AG04449 (cell line): Measurements from ENCODE around the gene ERBB4.

Experiments used
- CTCF ChIA-PET: fragments of 350-600 bp; formaldehyde crosslinking; extraction: SDS; loops from one replicate; lab custom pipeline; 2021; ENCODE audit warnings: antibody characterized with exemption; lab: Yijun Ruan, JAX
- POLR2A ChIA-PET: fragments of 400-600, 350-600 bp; formaldehyde crosslinking; extraction: SDS; loops from one replicate; lab custom pipeline; 2020; ENCODE audit warnings: antibody characterized with exemption, inconsistent platforms; lab: Yijun Ruan, JAX
- DNase-seq: peaks from one replicate; pipeline ENCODE4 v3.0.0-alpha.2; 2010; ENCODE audit warnings: low read depth, low spot score
- H3K4me3 ChIP-seq: 2 replicates; pipeline ENCODE4 v1.5.1; 2011; ENCODE audit warnings: low read depth, mild to moderate bottlenecking, control low read depth, low read length
- CTCF ChIP-seq: IDR thresholded peaks from one replicate; pipeline ENCODE4 v1.5.1; 2011; ENCODE audit warnings: mild to moderate bottlenecking, moderate library complexity, low read length, control low read depth, inconsistent platforms; ENCODE audit not compliant: insufficient read depth; ENCODE audit errors: missing control alignments

ERBB4 gene

DNA sequence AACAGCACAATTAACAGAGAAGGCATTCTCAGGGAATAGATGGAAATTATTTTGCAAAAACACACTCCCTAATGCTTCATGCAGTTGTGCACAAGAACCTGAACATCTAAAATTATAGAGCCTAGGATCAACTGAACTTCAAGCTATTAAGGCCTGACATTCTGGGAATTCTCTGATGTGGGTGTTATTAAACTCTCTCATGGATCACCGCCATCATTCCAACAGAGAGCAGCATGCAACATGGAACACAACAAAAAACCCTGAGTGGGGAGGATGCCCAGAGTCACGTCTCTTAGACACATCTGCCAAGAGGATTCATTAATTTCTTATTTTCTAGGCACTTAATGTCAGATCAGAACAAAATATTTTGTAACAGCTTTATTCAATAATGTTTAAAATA lies 543.8 kb downstream of the ERBB4 start:
- ChIA-PET POLR2A (no interaction called here), CTCF (no interaction called here)
- no peak overlapping the region for H3K4me3 ChIP-seq
- no peak for DNase-seq
- TF ChIP-seq CTCF: no peak

DNA sequence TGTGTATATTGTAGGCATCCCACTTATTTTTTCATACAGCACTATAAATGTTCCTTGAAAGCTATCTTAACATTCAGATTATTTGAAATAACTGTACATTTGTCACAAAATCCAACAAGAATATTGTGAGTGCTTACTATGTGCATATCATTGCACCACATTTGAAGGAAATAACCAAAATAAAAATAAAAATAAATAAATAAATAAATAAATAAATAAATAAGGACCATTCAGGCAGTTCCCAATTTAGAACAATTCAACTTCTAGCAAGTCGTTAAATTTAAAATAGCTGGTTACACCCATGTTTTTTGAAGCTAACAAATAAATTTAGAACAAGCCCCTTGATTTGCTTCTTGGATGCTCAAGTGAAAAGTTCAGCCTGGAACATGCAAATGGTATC lies 548.3 kb downstream of the ERBB4 start:
- no peak overlapping the region for H3K4me3 ChIP-seq
- no peak for DNase-seq
- POLR2A ChIA-PET: no interaction called here
- CTCF ChIA-PET: no interaction called here
- no peak for TF ChIP-seq CTCF

DNA sequence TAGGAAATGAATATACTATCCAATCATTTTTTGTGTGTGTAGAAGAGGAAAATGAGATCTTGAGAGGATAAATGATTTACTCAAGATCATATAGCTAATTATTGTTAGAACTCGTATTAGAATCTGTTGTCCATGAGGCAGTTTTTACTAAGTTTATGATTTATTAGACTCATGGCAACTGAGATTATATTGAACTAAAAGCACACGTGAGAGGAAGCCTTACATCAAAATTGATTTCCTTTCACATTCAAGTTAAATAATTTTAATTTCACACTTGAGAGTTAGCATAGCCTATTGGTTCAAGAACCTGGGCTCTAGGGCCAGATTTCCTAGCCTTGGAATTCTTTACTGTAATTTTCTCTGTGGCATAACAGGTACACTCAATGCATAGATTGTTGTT lies 552.3 kb downstream of the ERBB4 start:
- DNase-seq: no peak
- no peak for TF ChIP-seq CTCF
- ChIA-PET POLR2A (no interaction called here), CTCF (no interaction called here)
- no peak overlapping the region for H3K4me3 ChIP-seq

GRCh38 chr2:211985393-211985792 lies 553.2 kb downstream of the ERBB4 start:
- CTCF ChIA-PET: no interaction called here

GRCh38 chr2:211982162-211982561 lies 556.4 kb downstream of the ERBB4 start:
- CTCF ChIA-PET: no interaction called here
- POLR2A ChIA-PET: no interaction called here
- no peak overlapping the region for H3K4me3 ChIP-seq
- no peak for DNase-seq
- TF ChIP-seq CTCF: no peak

More at GRCh38 chr2:211985393-211985792, 553.2 kb downstream of the ERBB4 start:
- H3K4me3 ChIP-seq: no peak overlapping the region
- POLR2A ChIA-PET: no interaction called here
- no peak for DNase-seq
- TF ChIP-seq CTCF: no peak

DNA sequence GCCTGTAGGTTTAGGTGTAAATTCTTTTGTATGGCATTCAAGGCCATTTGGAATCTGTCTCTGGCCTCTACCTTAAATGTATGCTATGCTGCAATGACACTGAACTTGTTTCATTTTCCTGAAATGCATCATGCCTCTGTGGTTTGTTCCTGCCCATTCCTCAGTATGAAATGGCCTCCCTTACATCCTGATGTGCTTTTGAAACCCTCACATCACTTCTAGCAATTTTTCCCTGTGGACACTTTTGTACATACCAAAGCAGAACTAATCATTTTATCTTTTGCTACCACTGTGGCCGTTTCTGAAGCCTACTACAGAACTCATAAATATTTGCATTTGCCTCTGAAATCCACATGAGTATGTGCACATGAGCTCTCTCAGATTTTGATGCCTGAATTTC lies 557.2 kb downstream of the ERBB4 start:
- H3K4me3 ChIP-seq: no peak overlapping the region
- TF ChIP-seq CTCF: no peak
- POLR2A ChIA-PET: no interaction called here
- DNase-seq: no peak
- CTCF ChIA-PET: no interaction called here
